ENCODE results near the gene RBM42.

DNA sequence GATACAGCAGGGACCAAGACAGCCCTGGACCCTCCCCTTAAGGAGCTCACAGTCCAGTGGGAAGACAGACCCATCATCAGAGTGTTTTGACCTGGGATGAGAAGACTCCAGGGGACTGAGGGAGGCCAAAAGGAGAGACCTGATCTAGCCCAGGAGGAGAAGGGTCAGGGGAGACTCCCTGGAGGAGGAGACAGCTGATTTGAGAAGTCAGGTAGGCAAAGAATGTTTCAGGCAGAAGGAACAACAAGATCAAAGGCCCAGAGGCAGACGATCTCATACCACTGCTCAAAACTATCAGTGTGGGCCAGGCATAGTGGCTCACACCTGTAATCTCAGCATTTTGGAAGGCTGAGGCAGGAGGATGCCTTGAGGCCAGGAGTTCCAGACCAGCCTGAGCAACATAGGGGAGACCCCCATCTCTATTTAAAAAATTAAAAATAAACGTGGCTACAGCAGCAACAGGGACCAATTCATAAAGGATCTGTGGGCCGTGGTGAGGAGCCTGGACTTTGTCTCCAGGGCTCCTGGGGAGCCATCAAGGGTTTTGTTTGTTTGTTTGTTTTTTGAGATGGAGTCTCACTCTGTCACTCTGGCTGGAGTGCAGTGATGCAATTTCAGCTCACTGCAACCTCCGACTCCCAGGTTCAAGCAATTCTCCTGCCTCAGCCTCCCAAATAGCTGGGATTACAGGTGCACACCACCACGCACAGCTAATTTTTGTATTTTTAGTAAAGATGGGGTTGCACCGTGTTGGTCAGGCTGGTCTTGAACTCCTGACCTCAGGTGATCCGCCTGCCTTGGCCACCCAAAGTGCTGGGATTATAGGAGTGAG, 17.1 kb downstream of the RBM42 start:
- TF ChIP-seq POLR2AphosphoS5 (IDR thresholded peaks at IDR 0.05; ENCODE audit: low read depth, low read length) (no peak), POLR2A (IDR thresholded peaks at IDR 0.05; ENCODE audit: low read depth, low read length) (no peak)
